SK-N-SH (cell line): ENCODE data around the gene TMEM184C. TPM values are rescaled to one million over a fixed set of nuclear protein-coding genes. Genes with fewer than 3 reads are reported as not detected.
A peak's percentile ranks its signal among the peaks of the same experiment; 100 is the strongest.

Source experiments
- CTCF ChIA-PET: fragments of 300-600, 350-600 bp; formaldehyde crosslinking; extraction: SDS; loops from one replicate; lab custom pipeline; 2021; lab: Yijun Ruan, JAX
- POLR2A ChIA-PET: fragments of 350-600 bp; sonication (Branson Sonifier 250); formaldehyde crosslinking; extraction: SDS; loops from one replicate; lab custom pipeline; 2020; ENCODE audit warnings: antibody characterized with exemption, inconsistent platforms; lab: Yijun Ruan, JAX
- DNase-seq: peaks from one replicate; pipeline ENCODE4 v3.0.0; 2012
- H2AFZ ChIP-seq: fragments of 200-600 bp; sonication (generic); 2 replicates; pipeline ENCODE4 v1.8.1; 2016; ENCODE audit warnings: antibody characterized with exemption, mild to moderate bottlenecking, low read depth
- H3F3A ChIP-seq: fragments of 200-600 bp; sonication (generic); replicated peaks from 2 replicates; pipeline ENCODE3; 2016; ENCODE audit warnings: antibody characterized with exemption, mild to moderate bottlenecking; ENCODE audit not compliant: insufficient read depth
- H3K27ac ChIP-seq, 2 experiments: fragments of 200-500 bp in 1 of 2; fragments of 200-600 bp in 1 of 2; sonication (Bioruptor generic) in 1 of 2; sonication (generic), shearing (Covaris generic) in 1 of 2; 2 replicates each; pipeline versions ENCODE4 v1.5.1 to v1.6.1; 2014 to 2016; ENCODE audit warnings: low read depth in 2 of 2, inconsistent platforms in 1 of 2, low read length in 1 of 2, mild to moderate bottlenecking in 1 of 2, mixed read lengths in 1 of 2
- H3K27me3 ChIP-seq: fragments of 200-600 bp; sonication (generic), shearing (Covaris generic); 2 replicates; pipeline ENCODE4 v1.6.1; 2016; ENCODE audit warnings: mixed run types; ENCODE audit not compliant: insufficient read depth
- H3K36me3 ChIP-seq, 2 experiments: fragments of 200-500 bp in 1 of 2; fragments of 200-600 bp in 1 of 2; sonication (Bioruptor generic) in 1 of 2; sonication (generic) in 1 of 2; replicated peaks in 1 of 2; 2 replicates each; pipeline versions ENCODE3 to v1.5.1; 2014 to 2016; ENCODE audit warnings: low read length in 1 of 2, mild to moderate bottlenecking in 1 of 2; ENCODE audit not compliant: insufficient read depth in 2 of 2, control insufficient read depth in 1 of 2
- H3K4me1 ChIP-seq, 2 experiments: fragments of 200-500 bp in 1 of 2; fragments of 200-600 bp in 1 of 2; sonication (Bioruptor generic) in 1 of 2; sonication (generic), shearing (Covaris generic) in 1 of 2; 2 replicates each; pipeline versions ENCODE4 v1.5.1 to v1.6.1; 2014 to 2016; ENCODE audit warnings: low read depth in 1 of 2, low read length in 1 of 2, mixed run types in 1 of 2; ENCODE audit not compliant: insufficient read depth in 2 of 2, control insufficient read depth in 1 of 2
- H3K4me2 ChIP-seq: fragments of 200-600 bp; sonication (generic), shearing (Covaris generic); 2 replicates; pipeline ENCODE4 v1.6.1; 2017; ENCODE audit warnings: mixed run types
- H3K4me3 ChIP-seq, 2 experiments: fragments of 200-500 bp in 1 of 2; fragments of 200-600 bp in 1 of 2; sonication (Bioruptor generic) in 1 of 2; sonication (generic), shearing (Covaris generic) in 1 of 2; 2 replicates each; pipeline versions ENCODE4 v1.5.1 to v1.8.1; 2014 to 2016; ENCODE audit warnings: low read depth in 2 of 2, inconsistent platforms in 1 of 2, low read length in 1 of 2, mild to moderate bottlenecking in 1 of 2, mixed read lengths in 1 of 2, moderate library complexity in 1 of 2
- H3K79me2 ChIP-seq: fragments of 200-600 bp; sonication (generic); 2 replicates; pipeline ENCODE4 v1.8.1; 2017; ENCODE audit warnings: mild to moderate bottlenecking; ENCODE audit not compliant: insufficient read depth
- H3K9ac ChIP-seq: fragments of 200-600 bp; sonication (generic); 2 replicates; pipeline ENCODE4 v1.6.1; 2017; ENCODE audit warnings: mixed run types
- H3K9me2 ChIP-seq: fragments of 200-600 bp; sonication (generic); 2 replicates; pipeline ENCODE4 v1.6.1; 2017; ENCODE audit warnings: mixed run types
- H3K9me3 ChIP-seq: fragments of 200-600 bp; sonication (generic); 2 replicates; pipeline ENCODE4 v1.6.1; 2017; ENCODE audit warnings: mixed run types, mild to moderate bottlenecking, moderate library complexity
- H4K20me1 ChIP-seq: fragments of 200-600 bp; sonication (generic); 2 replicates; pipeline ENCODE4 v1.6.1; 2017; ENCODE audit warnings: mild to moderate bottlenecking, mixed run types; ENCODE audit not compliant: insufficient read depth
- EZH2phosphoT487 ChIP-seq: fragments of 200-600 bp; sonication (generic); IDR thresholded peaks from 2 replicates; pipeline ENCODE4 v1.6.1; 2017; ENCODE audit warnings: low read depth, mixed run types, mild to moderate bottlenecking, antibody characterized with exemption, moderate library complexity, borderline replicate concordance
- FOSL2 ChIP-seq: IDR thresholded peaks from 2 replicates; pipeline ENCODE4 v1.4.0; 2012; ENCODE audit warnings: low read depth, mild to moderate bottlenecking, moderate library complexity, borderline replicate concordance
- FOXM1 ChIP-seq: IDR thresholded peaks from 2 replicates; pipeline ENCODE4 v1.4.0; 2012; ENCODE audit warnings: low read depth, mild to moderate bottlenecking
- GABPA ChIP-seq: IDR thresholded peaks from 2 replicates; pipeline ENCODE4 v1.4.0; 2012; ENCODE audit warnings: low read depth, mild to moderate bottlenecking
- GATA2 ChIP-seq: sonication (generic); formaldehyde crosslinking; IDR thresholded peaks from 2 replicates; pipeline ENCODE4 v1.5.0; 2020; ENCODE audit warnings: mild to moderate bottlenecking, missing genetic modification reagents
- IRF3 ChIP-seq: fragments of 150-350 bp; IDR thresholded peaks from 2 replicates; pipeline ENCODE4 v1.6.1; 2016; ENCODE audit warnings: mild to moderate bottlenecking, low read depth, low read length
- MAX ChIP-seq: IDR thresholded peaks from 2 replicates; pipeline ENCODE4 v1.4.0; 2012; ENCODE audit warnings: low read depth
- MEF2A ChIP-seq: IDR thresholded peaks from 2 replicates; pipeline ENCODE4 v1.4.0; 2012; ENCODE audit warnings: low read depth, borderline replicate concordance
- NRF1 ChIP-seq: IDR thresholded peaks from 2 replicates; pipeline ENCODE4 v1.6.1; 2012; ENCODE audit warnings: low read depth, mild to moderate bottlenecking, low read length
- POLR2AphosphoS5 ChIP-seq: IDR thresholded peaks from 2 replicates; pipeline ENCODE4 v1.6.1; 2012; ENCODE audit warnings: low read depth, low read length
- SMC3 ChIP-seq: IDR thresholded peaks from 2 replicates; pipeline ENCODE4 v1.6.1; 2012; ENCODE audit warnings: low read depth, low read length, improper control_type of control experiment
- TAF1 ChIP-seq: IDR thresholded peaks from 2 replicates; pipeline ENCODE4 v1.6.1; 2012; ENCODE audit warnings: low read depth, mild to moderate bottlenecking, low read length, moderate library complexity, borderline replicate concordance
- TCF12 ChIP-seq: IDR thresholded peaks from 2 replicates; pipeline ENCODE4 v1.4.0; 2012
- TEAD4 ChIP-seq: IDR thresholded peaks from 2 replicates; pipeline ENCODE4 v1.4.0; 2012; ENCODE audit warnings: mild to moderate bottlenecking, borderline replicate concordance; ENCODE audit not compliant: insufficient read depth
- USF2 ChIP-seq: fragments of 150-350 bp; IDR thresholded peaks from 2 replicates; pipeline ENCODE4 v1.6.1; 2017; ENCODE audit warnings: antibody characterized with exemption, low read length, low read depth, borderline replicate concordance
- YY1 ChIP-seq: IDR thresholded peaks from 2 replicates; pipeline ENCODE4 v1.4.0; 2012; ENCODE audit warnings: low read depth, mild to moderate bottlenecking
- WGBS: methylation state at CpG from one replicate; pipeline ENCODE4 v1.1.6; 2017; ENCODE audit warnings: low lambda C conversion rate; 5-methylcytosine and 5-hydroxymethylcytosine counted together
- polyA plus RNA-seq, 3 experiments: library from polyadenylated mRNA; depleted of rRNA; stranded (reverse); fragments of >200 nt; gene quantifications; 2 replicates each; pipeline ENCODE4 v1.2.3, GENCODE V29; 2012

Gene TMEM184C
- polyA plus RNA-seq, 1 of the 3 experiments (the other 2 are of a cell fraction) = 17.5 TPM

- Histone ChIP-seq H3K36me3 (peaks cover 48 to 64% of the 10 kb centered on the region in 2 experiments), H3K9me2 (no peaks in the 10 kb centered on the region), H3K9me3 (0 out of 2 replicates have a peak, but pooled peaks cover 4% of the 10 kb centered on the region), H3K9ac (no peak overlapping the region), H3K4me2 (no peak overlapping the region), H3K27ac (no peak overlapping the region), H3F3A (peaks cover 16% of the 10 kb centered on the region), H4K20me1 (no peaks in the 10 kb centered on the region), H3K4me1 (peaks cover 0 to 2% of the 10 kb centered on the region in 2 experiments; a peak in 1 of 4 replicates), H3K27me3 (no peaks in the 10 kb centered on the region), H3K4me3 (no peak overlapping the region), H3K79me2 (no peaks in the 10 kb centered on the region), H2AFZ (no peak overlapping the region)
- WGBS = 93% methylated on average over 1 of the region's 1 CpG
- CTCF ChIA-PET = interaction anchor here (4.6 kb wide), 1 partner anchor 228 kb away, joined by 26 read pairs; no protein-coding TSS in a partner anchor
- DNase-seq = no peak
- TF ChIP-seq TAF1 (no peak), SMC3 (no peak), POLR2AphosphoS5 (no peak), EZH2phosphoT487 (no peak), USF2 (no peak), TEAD4 (no peak), TCF12 (no peak), MAX (no peak), GATA2 (CRISPR knock-in tag) (no peak), FOXM1 (no peak), GABPA (no peak), MEF2A (no peak), IRF3 (no peak), YY1 (no peak), NRF1 (no peak)
- POLR2A ChIA-PET = no interaction called here
Measured at GRCh38 chr4:147638365-147638764, 21.2 kb downstream of the TMEM184C start.

- 92% methylated on average over 2 of the region's 2 CpGs for WGBS
- TF ChIP-seq TCF12 = no peak
- TF ChIP-seq FOSL2 = no peak
- TF ChIP-seq NRF1 = no peak
- CTCF ChIA-PET = interaction anchor here (4.6 kb wide), 1 partner anchor 228 kb away, joined by 26 read pairs; no protein-coding TSS in a partner anchor
- Histone ChIP-seq H3K4me2 (no peak overlapping the region), H3K9ac (no peak overlapping the region), H3F3A (peaks cover 11% of the 10 kb centered on the region), H3K27me3 (no peaks in the 10 kb centered on the region), H4K20me1 (no peaks in the 10 kb centered on the region), H3K4me3 (no peak overlapping the region), H3K9me2 (no peaks in the 10 kb centered on the region), H3K36me3 (peaks cover 44 to 58% of the 10 kb centered on the region in 2 experiments), H3K4me1 (peaks cover 0 to 2% of the 10 kb centered on the region in 2 experiments; a peak in 1 of 4 replicates), H2AFZ (no peak overlapping the region), H3K27ac (peak overlapping the region in 1 of 2 experiments; percentile 44; a peak in 2 of 4 replicates), H3K9me3 (0 out of 2 replicates have a peak, but pooled peaks cover 4% of the 10 kb centered on the region), H3K79me2 (peaks cover 4% of the 10 kb centered on the region; the same call in 1 of the 2 replicates)
- POLR2A ChIA-PET = no interaction called here
- DNase-seq = no peak
Measured at GRCh38 chr4:147638942-147639341, 21.7 kb downstream of the TMEM184C start.
